Measurements from ENCODE around the gene PCDHA7.
"Not testable (repeated sequence)": the region's sequence is repeated elsewhere in the genome, so short reads cannot be mapped to it uniquely, and the experiment has no call there.

PCDHA7 gene

DNA sequence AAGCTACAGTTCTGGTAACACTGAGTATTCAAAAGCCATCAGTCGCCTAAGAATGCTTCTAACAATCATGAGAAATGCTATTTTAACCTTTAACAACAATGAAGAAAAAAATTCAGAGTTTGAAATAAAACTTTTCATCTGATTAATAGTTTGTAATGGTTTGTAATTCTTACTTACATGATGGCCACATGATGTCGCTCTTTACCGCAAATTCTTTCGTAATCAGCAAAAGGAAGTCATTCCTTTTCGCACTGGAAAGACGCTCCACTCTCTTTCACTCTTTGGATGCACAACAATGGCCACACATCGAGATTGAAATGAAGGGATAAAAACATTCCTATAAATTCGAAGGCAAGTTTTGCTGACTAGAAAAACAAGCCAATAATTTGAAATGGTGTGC lies at the start of gene PCDHA7:
Gene PCDHA7 (plus strand): TSS at position 277 of the 400 bp plus-strand sequence. CDS start 115 bp downstream, at position 392.
- no peak for DNase-seq

GRCh38 chr5:140785905-140786686 lies 48.0 kb upstream of the PCDHA7 start, which contains the start of gene PCDHA1:
PCDHA1 (plus strand) TSS chr5:140786140.
- no peak for DNase-seq

GRCh38 chr5:140787422-140787821 lies 46.6 kb upstream of the PCDHA7 start:
- not testable (repeated sequence) for DNase-seq

DNA sequence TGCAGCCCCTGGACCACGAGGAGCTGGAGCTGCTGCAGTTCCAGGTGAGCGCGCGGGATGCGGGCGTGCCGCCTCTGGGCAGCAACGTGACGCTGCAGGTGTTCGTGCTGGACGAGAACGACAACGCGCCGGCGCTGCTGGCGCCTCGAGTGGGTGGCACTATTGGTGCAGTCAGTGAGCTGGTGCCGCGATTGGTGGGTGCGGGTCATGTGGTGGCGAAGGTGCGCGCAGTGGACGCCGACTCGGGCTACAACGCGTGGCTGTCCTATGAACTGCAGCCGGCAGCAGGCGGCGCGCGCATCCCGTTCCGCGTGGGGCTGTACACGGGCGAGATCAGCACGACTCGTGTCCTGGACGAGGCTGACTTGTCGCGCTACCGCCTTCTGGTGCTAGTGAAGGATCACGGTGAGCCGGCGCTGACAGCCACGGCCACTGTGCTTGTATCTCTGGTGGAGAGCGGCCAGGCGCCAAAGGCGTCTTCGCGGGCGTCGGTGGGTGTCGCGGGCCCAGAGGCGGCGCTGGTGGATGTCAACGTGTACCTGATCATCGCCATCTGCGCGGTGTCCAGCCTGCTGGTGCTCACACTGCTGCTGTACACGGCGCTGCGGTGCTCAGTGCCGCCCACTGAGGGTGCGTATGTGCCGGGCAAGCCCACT lies 46.1 kb upstream of the PCDHA7 start:
- not testable (repeated sequence) for DNase-seq

GRCh38 chr5:140791089-140791488 lies 43.0 kb upstream of the PCDHA7 start:
- DNase-seq, result no peak

- DNase-seq, result no peak
Observed at GRCh38 chr5:140794595-140795258, 39.3 kb upstream of the PCDHA7 start, which contains the start of gene PCDHA2. PCDHA2 (plus strand) TSS chr5:140794852.

DNA sequence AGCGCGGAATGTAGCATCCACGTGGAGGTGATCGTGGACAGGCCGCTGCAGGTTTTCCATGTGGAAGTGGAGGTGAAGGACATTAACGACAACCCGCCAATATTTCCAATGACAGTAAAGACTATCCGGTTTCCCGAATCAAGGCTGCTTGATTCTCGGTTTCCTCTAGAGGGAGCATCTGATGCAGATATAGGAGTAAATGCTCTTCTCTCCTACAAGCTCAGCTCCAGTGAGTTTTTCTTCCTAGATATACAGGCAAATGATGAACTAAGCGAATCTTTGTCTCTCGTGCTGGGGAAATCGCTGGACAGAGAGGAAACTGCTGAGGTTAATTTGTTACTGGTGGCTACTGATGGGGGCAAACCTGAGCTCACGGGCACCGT lies 38.8 kb upstream of the PCDHA7 start:
- no peak for DNase-seq

- not testable (repeated sequence) for DNase-seq
Observed at GRCh38 chr5:140796072-140796717, 37.9 kb upstream of the PCDHA7 start.

GRCh38 chr5:140796718-140797095 lies 37.4 kb upstream of the PCDHA7 start:
- DNase-seq, result no peak

- no peak for DNase-seq
Observed at GRCh38 chr5:140800816-140801493, 33.1 kb upstream of the PCDHA7 start, which contains the start of gene PCDHA3. PCDHA3 (plus strand) TSS chr5:140801057.

- no peak for DNase-seq
Observed at GRCh38 chr5:140801494-140801841, 32.6 kb upstream of the PCDHA7 start.

DNA sequence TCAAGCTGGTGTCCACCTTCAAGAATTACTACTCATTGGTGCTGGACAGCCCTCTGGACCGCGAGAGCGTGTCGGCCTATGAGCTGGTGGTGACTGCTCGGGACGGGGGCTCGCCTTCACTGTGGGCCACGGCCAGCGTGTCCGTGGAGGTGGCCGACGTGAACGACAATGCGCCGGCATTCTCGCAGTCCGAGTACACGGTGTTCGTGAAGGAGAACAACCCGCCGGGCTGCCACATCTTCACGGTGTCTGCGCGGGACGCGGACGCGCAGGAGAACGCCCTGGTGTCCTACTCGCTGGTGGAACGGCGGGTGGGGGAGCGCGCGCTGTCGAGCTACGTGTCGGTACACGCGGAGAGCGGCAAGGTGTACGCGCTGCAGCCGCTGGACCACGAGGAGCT lies 31.7 kb upstream of the PCDHA7 start:
- not testable (repeated sequence) for DNase-seq

DNA sequence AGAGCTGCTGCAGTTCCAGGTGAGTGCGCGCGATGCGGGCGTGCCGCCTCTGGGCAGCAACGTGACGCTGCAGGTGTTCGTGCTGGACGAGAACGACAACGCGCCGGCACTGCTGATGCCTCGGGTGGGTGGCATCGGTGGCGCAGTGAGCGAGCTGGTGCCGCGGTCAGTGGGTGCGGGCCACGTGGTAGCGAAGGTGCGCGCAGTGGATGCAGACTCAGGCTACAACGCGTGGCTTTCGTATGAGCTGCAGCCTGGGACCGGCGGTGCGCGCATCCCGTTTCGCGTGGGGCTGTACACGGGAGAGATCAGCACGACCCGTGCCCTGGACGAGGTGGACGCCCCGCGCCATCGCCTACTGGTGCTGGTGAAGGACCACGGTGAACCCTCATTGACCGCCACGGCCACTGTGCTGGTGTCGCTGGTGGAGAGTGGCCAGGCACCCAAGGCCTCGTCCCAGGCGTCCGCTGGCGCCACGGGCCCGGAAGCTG lies 31.2 kb upstream of the PCDHA7 start:
- DNase-seq, result no peak

DNA sequence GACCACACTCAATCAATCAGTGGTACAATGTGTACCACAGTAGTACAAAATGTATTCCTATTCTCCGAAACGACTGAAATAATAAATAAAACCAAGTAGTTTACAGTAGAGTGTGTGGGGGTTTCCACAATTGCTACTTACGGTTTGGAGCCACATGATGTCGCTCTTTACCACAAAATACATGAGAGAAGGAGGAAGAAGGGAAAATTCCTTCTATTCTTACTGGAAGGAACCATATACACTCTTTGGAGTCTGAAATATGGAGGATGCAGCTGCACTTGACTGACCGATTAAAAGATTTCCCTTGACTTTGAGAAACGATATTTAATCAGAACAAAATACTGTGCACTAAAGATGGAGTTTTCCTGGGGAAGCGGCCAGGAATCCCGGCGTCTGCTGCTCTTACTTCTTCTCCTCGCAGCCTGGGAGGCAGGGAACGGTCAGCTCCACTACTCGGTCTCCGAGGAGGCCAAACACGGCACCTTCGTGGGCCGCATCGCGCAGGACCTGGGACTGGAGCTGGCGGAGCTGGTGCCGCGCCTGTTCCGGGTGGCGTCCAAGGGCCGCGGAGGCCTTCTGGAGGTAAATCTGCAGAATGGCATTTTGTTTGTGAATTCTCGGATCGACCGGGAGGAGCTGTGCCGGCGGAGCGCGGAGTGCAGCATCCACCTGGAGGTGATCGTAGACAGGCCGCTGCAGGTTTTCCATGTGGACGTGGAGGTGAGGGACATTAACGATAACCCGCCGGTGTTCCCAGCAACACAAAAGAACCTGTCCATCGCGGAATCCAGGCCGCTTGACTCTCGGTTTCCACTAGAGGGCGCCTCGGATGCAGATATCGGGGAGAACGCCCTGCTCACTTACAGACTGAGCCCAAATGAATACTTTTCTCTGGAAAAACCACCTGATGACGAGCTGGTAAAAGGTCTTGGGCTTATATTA lies 27.0 kb upstream of the PCDHA7 start, which contains the start of gene PCDHA4:
Gene PCDHA4 (plus strand): TSS at position 235 of the 942 bp plus-strand sequence.
- no peak for DNase-seq

DNA sequence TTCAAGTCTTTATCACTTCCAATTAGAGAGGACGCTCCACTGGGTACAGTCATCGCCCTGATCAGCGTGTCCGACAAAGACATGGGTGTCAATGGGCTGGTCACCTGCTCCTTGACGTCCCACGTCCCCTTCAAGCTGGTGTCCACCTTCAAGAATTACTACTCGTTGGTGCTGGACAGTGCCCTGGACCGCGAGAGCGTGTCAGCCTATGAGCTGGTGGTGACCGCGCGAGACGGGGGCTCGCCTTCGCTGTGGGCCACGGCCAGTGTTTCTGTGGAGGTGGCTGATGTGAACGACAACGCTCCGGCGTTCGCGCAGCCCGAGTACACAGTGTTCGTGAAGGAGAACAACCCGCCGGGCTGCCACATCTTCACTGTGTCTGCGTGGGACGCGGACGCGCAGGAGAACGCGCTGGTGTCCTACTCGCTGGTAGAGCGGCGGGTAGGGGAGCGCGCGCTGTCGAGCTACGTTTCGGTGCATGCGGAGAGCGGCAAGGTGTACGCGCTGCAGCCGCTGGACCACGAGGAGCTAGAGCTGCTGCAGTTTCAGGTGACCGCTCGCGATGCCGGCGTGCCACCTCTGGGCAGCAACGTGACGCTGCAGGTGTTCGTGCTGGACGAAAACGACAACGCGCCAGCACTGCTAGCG lies 25.7 kb upstream of the PCDHA7 start:
- DNase-seq, result not testable (repeated sequence)

- no peak for DNase-seq
Observed at GRCh38 chr5:140808889-140809291, 25.2 kb upstream of the PCDHA7 start.

DNA sequence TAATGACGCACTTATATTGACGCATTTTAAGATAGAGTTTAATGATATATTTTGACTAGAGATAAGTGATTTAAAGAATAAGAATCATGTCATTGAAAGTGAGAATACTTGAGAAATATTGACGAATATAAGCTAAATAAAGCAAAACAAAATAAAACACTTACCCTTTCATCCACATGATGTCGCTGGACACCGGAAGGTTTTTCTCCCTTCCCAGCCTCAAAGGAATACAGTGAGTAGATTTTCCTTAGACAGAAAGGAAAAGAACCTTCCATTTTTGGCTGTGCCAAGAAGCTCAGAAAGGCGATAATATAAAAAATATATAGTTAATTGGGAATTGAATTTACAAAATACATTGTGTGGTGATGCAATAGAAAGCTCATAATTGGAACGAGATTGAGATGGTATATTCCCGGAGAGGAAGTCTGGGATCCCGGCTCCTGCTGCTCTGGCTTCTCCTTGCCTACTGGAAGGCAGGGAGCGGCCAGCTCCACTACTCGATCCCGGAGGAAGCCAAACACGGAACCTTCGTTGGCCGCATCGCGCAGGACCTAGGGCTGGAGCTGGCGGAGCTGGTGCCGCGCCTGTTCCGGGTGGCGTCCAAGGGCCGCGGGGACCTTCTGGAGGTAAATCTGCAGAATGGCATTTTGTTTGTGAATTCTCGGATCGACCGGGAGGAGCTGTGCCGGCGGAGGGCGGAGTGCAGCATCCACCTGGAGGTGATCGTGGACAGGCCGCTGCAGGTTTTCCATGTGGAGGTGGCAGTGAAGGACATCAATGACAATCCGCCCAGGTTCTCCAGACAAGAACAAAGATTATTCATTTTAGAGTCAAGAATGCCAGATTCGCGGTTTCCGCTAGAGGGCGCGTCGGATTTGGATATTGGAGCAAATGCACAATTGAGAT lies 12.4 kb upstream of the PCDHA7 start, which contains the start of gene PCDHA5:
Gene PCDHA5 (plus strand): TSS at position 239 of the 906 bp plus-strand sequence.
- no peak for DNase-seq

DNA sequence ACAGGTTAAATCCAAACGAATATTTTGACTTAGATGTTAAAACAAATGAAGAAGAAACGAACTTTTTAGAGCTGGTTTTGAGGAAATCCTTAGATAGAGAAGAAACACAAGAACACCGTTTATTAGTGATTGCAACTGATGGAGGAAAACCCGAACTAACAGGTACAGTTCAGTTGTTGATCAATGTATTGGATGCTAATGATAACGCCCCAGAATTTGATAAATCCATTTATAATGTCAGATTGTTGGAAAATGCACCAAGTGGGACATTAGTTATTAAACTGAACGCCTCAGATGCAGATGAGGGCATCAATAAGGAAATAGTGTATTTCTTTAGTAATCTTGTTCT lies 11.8 kb upstream of the PCDHA7 start:
- no peak for DNase-seq

GRCh38 chr5:140822969-140823368 lies 11.1 kb upstream of the PCDHA7 start:
- DNase-seq, result not testable (repeated sequence)

All from SIG-M5 (cell line).